Measurements from ENCODE around the gene MYF5. TPM values are rescaled to one million over a fixed set of nuclear protein-coding genes. Genes with fewer than 3 reads are reported as not detected.

MYF5 gene
- total RNA-seq, 2 donors from 2014 or later = not detected

DNA sequence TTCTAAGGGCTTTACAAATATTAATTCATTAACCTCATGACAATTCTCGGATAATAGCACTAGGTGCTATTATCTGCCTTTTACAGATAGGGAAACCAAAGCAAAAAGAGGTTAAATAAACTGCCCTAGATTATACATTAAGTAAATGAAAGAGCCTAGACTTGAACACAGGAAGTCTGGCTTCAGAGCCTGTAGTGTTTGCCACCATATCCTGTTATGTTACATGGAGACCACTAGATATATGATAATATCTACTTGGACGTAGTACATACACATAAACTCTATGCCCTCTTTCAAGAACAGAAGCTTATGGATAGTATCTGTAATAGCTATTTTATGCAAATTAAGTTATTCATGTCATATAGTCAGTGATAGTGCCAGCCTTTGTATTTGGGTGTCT, 26.2 kb upstream of the MYF5 start:
- Histone ChIP-seq H3K36me3 (no peaks in the 10 kb centered on the region), H3K4me1 (ENCODE audit: control insufficient read depth in 1 of 2, low read depth in 2 of 2) (no peaks in the 10 kb centered on the region), H3K4me3 (no peak overlapping the region), H3K27me3 (replicated peaks; ENCODE audit: insufficient read depth) (no peaks in the 10 kb centered on the region), H3K27ac (no peak overlapping the region), H3K9me3 (no peaks in the 10 kb centered on the region)
- TF ChIP-seq CTCF (IDR thresholded peaks at IDR 0.05) = no peak
- ATAC-seq (ENCODE audit: insufficient number of reproducible peaks, low FRiP score, low read depth) (no peak), DNase-seq (ENCODE audit: low spot score) (no peak)

- no peak for TF ChIP-seq CTCF (IDR thresholded peaks at IDR 0.05)
- no peak for ATAC-seq (ENCODE audit: insufficient number of reproducible peaks, low FRiP score, low read depth)
- Histone ChIP-seq H3K36me3 (no peaks in the 10 kb centered on the region), H3K4me3 (no peak overlapping the region), H3K9me3 (no peaks in the 10 kb centered on the region), H3K27ac (no peak overlapping the region), H3K27me3 (replicated peaks; ENCODE audit: insufficient read depth) (no peaks in the 10 kb centered on the region), H3K4me1 (ENCODE audit: control insufficient read depth in 1 of 2, low read depth in 2 of 2) (no peaks in the 10 kb centered on the region)
- DNase-seq (ENCODE audit: low spot score) = no peak
Measured at GRCh38 chr12:80692114-80692513, 24.6 kb upstream of the MYF5 start.

DNA sequence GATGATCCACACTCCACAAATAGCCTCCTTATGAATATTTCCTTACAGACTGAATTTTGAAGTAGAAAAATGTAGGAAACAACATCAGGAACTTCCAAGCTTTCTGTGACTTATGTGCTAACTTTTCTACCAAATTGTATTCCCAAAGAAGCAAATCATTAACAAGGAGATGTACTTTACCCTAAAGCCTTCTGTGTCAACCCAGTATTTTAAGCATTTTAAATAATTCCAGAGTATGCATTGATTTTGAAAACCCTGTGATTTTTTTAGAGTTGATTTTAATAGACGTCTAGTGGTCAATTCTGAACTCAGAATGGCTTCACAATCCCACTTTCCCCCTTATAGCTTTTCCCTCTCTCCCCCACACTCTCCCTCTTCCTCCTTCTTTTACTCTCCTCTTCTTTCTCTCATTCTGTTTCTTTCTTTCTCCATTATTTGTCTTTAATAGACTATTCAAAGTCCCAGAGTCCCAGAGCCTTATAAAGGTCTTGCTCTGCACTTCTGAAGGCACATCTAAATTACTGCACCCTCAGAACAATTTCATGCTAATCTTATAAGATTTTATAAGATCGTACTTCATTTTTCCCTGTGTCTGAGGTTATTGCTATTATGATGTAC, 19.3 kb upstream of the MYF5 start:
- no peak for ATAC-seq (ENCODE audit: insufficient number of reproducible peaks, low FRiP score, low read depth)
- Histone ChIP-seq H3K27me3 (replicated peaks; ENCODE audit: insufficient read depth) (no peaks in the 10 kb centered on the region), H3K9me3 (no peaks in the 10 kb centered on the region), H3K4me3 (no peak overlapping the region), H3K4me1 (ENCODE audit: control insufficient read depth in 1 of 2, low read depth in 2 of 2) (peaks cover 0 to under 1% of the 10 kb centered on the region in 2 donors), H3K27ac (no peak overlapping the region), H3K36me3 (no peaks in the 10 kb centered on the region)
- TF ChIP-seq CTCF (IDR thresholded peaks at IDR 0.05) = no peak
- DNase-seq (ENCODE audit: low spot score) = no peak

GRCh38 chr12:80698256-80698655, 18.5 kb upstream of the MYF5 start:
- TF ChIP-seq CTCF (IDR thresholded peaks at IDR 0.05) = no peak
- no peak for DNase-seq (ENCODE audit: low spot score)
- ATAC-seq (ENCODE audit: insufficient number of reproducible peaks, low FRiP score, low read depth) = no peak
- peaks cover 0 to 9% of the 10 kb centered on the region in 2 donors for H3K4me1 ChIP-seq (ENCODE audit: control insufficient read depth in 1 of 2, low read depth in 2 of 2)
- no peaks in the 10 kb centered on the region for H3K27me3 ChIP-seq (replicated peaks; ENCODE audit: insufficient read depth)
- no peaks in the 10 kb centered on the region for H3K36me3 ChIP-seq
- no peak overlapping the region for H3K4me3 ChIP-seq
- H3K27ac ChIP-seq = no peak overlapping the region
- H3K9me3 ChIP-seq = no peaks in the 10 kb centered on the region

- peaks cover 0 to 9% of the 10 kb centered on the region in 2 donors for H3K4me1 ChIP-seq (ENCODE audit: control insufficient read depth in 1 of 2, low read depth in 2 of 2)
- DNase-seq (ENCODE audit: low spot score) (no peak), ATAC-seq (ENCODE audit: insufficient number of reproducible peaks, low FRiP score, low read depth) (no peak)
- no peaks in the 10 kb centered on the region for H3K27me3 ChIP-seq (replicated peaks; ENCODE audit: insufficient read depth)
- no peaks in the 10 kb centered on the region for H3K9me3 ChIP-seq
- H3K27ac ChIP-seq = no peak overlapping the region
- no peak for TF ChIP-seq CTCF (IDR thresholded peaks at IDR 0.05)
- no peak overlapping the region for H3K4me3 ChIP-seq
- H3K36me3 ChIP-seq = no peaks in the 10 kb centered on the region
Measured at GRCh38 chr12:80698847-80699542, 17.7 kb upstream of the MYF5 start.

All from thoracic aorta (tissue), 2 donors.